Fibroblast of lung (primary cell): ENCODE results near the gene KLHL14. TPM values are rescaled to one million over a fixed set of nuclear protein-coding genes. Genes with fewer than 3 reads are reported as not detected.

Experiments used
- DNase-seq, 2 donors: peaks; one replicate each; pipeline versions ENCODE4 v3.0.0 to v3.0.0-alpha.2; 2010; ENCODE audit warnings: low read depth in 2 of 2
- H2AFZ ChIP-seq: 2 replicates; pipeline ENCODE4 v1.5.1; 2012; ENCODE audit warnings: low read length, control low read depth, inconsistent platforms
- H3K27ac ChIP-seq: 2 replicates; pipeline ENCODE4 v1.5.1; 2011; ENCODE audit warnings: low read length, control low read depth; ENCODE audit not compliant: insufficient read depth
- H3K27me3 ChIP-seq: 2 replicates; pipeline ENCODE4 v1.5.1; 2011; ENCODE audit warnings: mild to moderate bottlenecking, low read length; ENCODE audit not compliant: control insufficient read depth, insufficient read depth
- H3K36me3 ChIP-seq: 2 replicates; pipeline ENCODE4 v1.5.1; 2011; ENCODE audit warnings: low read length; ENCODE audit not compliant: control insufficient read depth, insufficient read depth
- H3K4me1 ChIP-seq: 2 replicates; pipeline ENCODE4 v1.5.1; 2011; ENCODE audit warnings: low read length; ENCODE audit not compliant: control insufficient read depth, insufficient read depth; ENCODE audit errors: extremely low read depth
- H3K4me2 ChIP-seq: 2 replicates; pipeline ENCODE4 v1.5.1; 2011; ENCODE audit warnings: low read length, control low read depth; ENCODE audit not compliant: insufficient read depth; ENCODE audit errors: extremely low read depth
- H3K4me3 ChIP-seq, 4 experiments: fragments of 200-600 bp in 1 of 4; sonication (generic) in 1 of 4; replicated peaks in 1 of 4; 2 replicates each; pipeline ENCODE4 v1.5.1; 2011 to 2016; ENCODE audit warnings: low read length in 4 of 4, low read depth in 3 of 4, mild to moderate bottlenecking in 3 of 4, control low read depth in 2 of 4, inconsistent platforms in 1 of 4, mixed read lengths in 1 of 4; ENCODE audit not compliant: insufficient read depth in 1 of 4; ENCODE audit errors: control extremely low read depth in 1 of 4
- H3K79me2 ChIP-seq: 2 replicates; pipeline ENCODE4 v1.5.1; 2012; ENCODE audit warnings: mild to moderate bottlenecking, low read length, inconsistent platforms; ENCODE audit not compliant: control insufficient read depth, insufficient read depth
- H3K9ac ChIP-seq: 2 replicates; pipeline ENCODE4 v1.5.1; 2011; ENCODE audit warnings: mild to moderate bottlenecking, low read length, control low read depth; ENCODE audit not compliant: insufficient read depth
- H3K9me3 ChIP-seq: 2 replicates; pipeline ENCODE4 v1.5.1; 2012; ENCODE audit warnings: low read depth, low read length; ENCODE audit not compliant: control insufficient read depth, insufficient read depth
- H4K20me1 ChIP-seq: 2 replicates; pipeline ENCODE4 v1.5.1; 2011; ENCODE audit warnings: low read length; ENCODE audit not compliant: control insufficient read depth, insufficient read depth; ENCODE audit errors: extremely low read depth
- CTCF ChIP-seq, 2 donors: IDR thresholded peaks in 1 of 2; conservative IDR thresholded peaks in 1 of 2; 1 replicate in 1 of 2; 2 replicates in 1 of 2; pipeline ENCODE4 v1.5.1; 2011 to 2012; ENCODE audit warnings: low read length in 2 of 2, control low read depth in 1 of 2, inconsistent platforms in 1 of 2, low read depth in 1 of 2, mild to moderate bottlenecking in 1 of 2
- EZH2 ChIP-seq: IDR thresholded peaks from 2 replicates; pipeline ENCODE4 v1.5.1; 2012; ENCODE audit warnings: low read length, control low read depth, mild to moderate bottlenecking; ENCODE audit errors: missing control alignments
- polyA plus RNA-seq, 2 donors: library from polyadenylated mRNA; depleted of rRNA in 1 of 2; stranded (reverse) in 1 of 2; unstranded in 1 of 2; fragments of >200 nt; gene quantifications; 2 replicates each; pipeline ENCODE4 v1.2.1, GENCODE V29; 2011 to 2012; ENCODE audit warnings: missing spikeins in 1 of 2
- total RNA-seq: library from RNA; depleted of rRNA; stranded (reverse); fragments of >200 nt; gene quantifications from 2 replicates; pipeline ENCODE4 v1.2.1, GENCODE V29; 2014

Gene KLHL14
- total and polyA plus RNA-seq, 2 donors (not counting 1 experiment from before 2014, with no cell fraction given) = not detected

DNA sequence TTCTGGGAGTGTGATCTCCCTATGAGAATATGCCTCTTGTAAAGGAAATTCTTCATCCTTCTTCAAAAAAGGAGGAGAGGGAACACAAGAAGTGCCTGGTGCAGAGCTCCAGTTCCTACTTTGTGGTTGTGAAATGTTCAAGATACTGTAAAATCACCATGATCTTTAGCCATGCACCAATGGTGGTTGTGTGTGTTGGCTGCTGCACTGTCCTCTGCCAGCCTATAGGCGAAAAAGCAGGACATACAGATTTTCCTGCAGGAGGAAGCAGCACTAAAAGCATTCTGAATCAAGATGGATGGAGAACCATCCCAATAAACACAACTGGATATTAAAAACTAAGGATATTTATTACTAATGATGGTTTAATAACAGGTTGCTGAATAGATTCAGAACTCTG is 6.2 kb upstream of the KLHL14 start:
- no peaks in the 10 kb centered on the region for H3K4me1 ChIP-seq
- DNase-seq = no peak

GRCh38 chr18:32777049-32777448 is 4.2 kb upstream of the KLHL14 start:
- no peaks in the 10 kb centered on the region for H4K20me1 ChIP-seq
- no peak for DNase-seq
- no peak overlapping the region for H3K4me3 ChIP-seq
- H3K4me1 ChIP-seq = no peaks in the 10 kb centered on the region
- no peak overlapping the region for H3K4me2 ChIP-seq
- H3K9ac ChIP-seq = no peak overlapping the region
- H3K36me3 ChIP-seq = no peaks in the 10 kb centered on the region
- H3K79me2 ChIP-seq = no peaks in the 10 kb centered on the region
- H3K27me3 ChIP-seq = no peaks in the 10 kb centered on the region
- TF ChIP-seq CTCF (conservative IDR thresholded peaks at IDR 0.05 in 1 of 2, IDR thresholded peaks at IDR 0.05 in 1 of 2; ENCODE audit: low read depth in 1 of 2, low read length in 2 of 2) (no peak), EZH2 (no peak)
- no peak overlapping the region for H3K27ac ChIP-seq
- no peaks in the 10 kb centered on the region for H3K9me3 ChIP-seq
- no peak overlapping the region for H2AFZ ChIP-seq

More for the DNA sequence above, 6.2 kb upstream of the KLHL14 start:
- no peaks in the 10 kb centered on the region for H3K27me3 ChIP-seq
- no peak overlapping the region for H3K4me2 ChIP-seq
- H3K36me3 ChIP-seq = no peaks in the 10 kb centered on the region
- TF ChIP-seq CTCF (conservative IDR thresholded peaks at IDR 0.05 in 1 of 2, IDR thresholded peaks at IDR 0.05 in 1 of 2; ENCODE audit: low read depth in 1 of 2, low read length in 2 of 2) (no peak), EZH2 (no peak)
- H4K20me1 ChIP-seq = no peaks in the 10 kb centered on the region
- H2AFZ ChIP-seq = no peak overlapping the region
- no peak overlapping the region for H3K9ac ChIP-seq
- H3K9me3 ChIP-seq = no peaks in the 10 kb centered on the region
- H3K27ac ChIP-seq = no peak overlapping the region
- H3K79me2 ChIP-seq = no peaks in the 10 kb centered on the region
- H3K4me3 ChIP-seq = no peak overlapping the region

DNA sequence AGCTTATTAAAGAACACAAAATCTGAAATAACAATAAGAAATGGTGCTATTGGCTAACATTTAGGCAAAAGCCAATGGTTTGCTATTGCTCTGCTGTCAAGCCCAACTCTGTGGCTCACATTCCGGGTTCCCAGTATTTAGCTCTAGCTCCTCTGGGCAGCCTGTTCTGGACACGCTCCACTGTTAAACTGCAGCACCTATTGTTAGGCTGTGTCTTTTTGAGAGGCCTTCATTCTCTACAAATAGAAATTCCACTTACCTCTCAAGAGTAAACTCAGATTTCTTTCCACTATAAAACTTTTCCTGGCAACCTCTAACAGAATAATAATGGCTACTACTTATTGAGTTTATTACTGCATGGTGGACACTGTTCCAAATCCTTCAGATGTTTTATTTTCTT is 3.7 kb upstream of the KLHL14 start:
- H2AFZ ChIP-seq = no peak overlapping the region
- no peaks in the 10 kb centered on the region for H3K36me3 ChIP-seq
- no peak overlapping the region for H3K4me2 ChIP-seq
- H3K4me1 ChIP-seq = no peaks in the 10 kb centered on the region
- no peak overlapping the region for H3K9ac ChIP-seq
- H3K4me3 ChIP-seq = no peak overlapping the region
- H4K20me1 ChIP-seq = no peaks in the 10 kb centered on the region
- no peak for DNase-seq
- no peaks in the 10 kb centered on the region for H3K27me3 ChIP-seq
- no peaks in the 10 kb centered on the region for H3K9me3 ChIP-seq
- H3K79me2 ChIP-seq = no peaks in the 10 kb centered on the region
- no peak overlapping the region for H3K27ac ChIP-seq
- no peak for TF ChIP-seq EZH2
- TF ChIP-seq CTCF (conservative IDR thresholded peaks at IDR 0.05 in 1 of 2, IDR thresholded peaks at IDR 0.05 in 1 of 2; ENCODE audit: low read depth in 1 of 2, low read length in 2 of 2) = no peak
